HG03066 (cell line): ENCODE results near the gene CPNE4.
A peak's percentile ranks its signal among the peaks of the same experiment; 100 is the strongest.
"Not testable (repeated sequence)": the region's sequence is repeated elsewhere in the genome, so short reads cannot be mapped to it uniquely, and the experiment has no call there.

Experiments used
- ATAC-seq: cut with Tn5 transposase; IDR thresholded peaks from one replicate; pipeline ENCODE4 v1.9.1; 2021; ENCODE audit warnings: low read depth; ENCODE audit not compliant: unreplicated experiment

CPNE4 gene

GRCh38 chr3:131885871-131886270, 148.9 kb downstream of the CPNE4 start:
- not testable (repeated sequence) for ATAC-seq

DNA sequence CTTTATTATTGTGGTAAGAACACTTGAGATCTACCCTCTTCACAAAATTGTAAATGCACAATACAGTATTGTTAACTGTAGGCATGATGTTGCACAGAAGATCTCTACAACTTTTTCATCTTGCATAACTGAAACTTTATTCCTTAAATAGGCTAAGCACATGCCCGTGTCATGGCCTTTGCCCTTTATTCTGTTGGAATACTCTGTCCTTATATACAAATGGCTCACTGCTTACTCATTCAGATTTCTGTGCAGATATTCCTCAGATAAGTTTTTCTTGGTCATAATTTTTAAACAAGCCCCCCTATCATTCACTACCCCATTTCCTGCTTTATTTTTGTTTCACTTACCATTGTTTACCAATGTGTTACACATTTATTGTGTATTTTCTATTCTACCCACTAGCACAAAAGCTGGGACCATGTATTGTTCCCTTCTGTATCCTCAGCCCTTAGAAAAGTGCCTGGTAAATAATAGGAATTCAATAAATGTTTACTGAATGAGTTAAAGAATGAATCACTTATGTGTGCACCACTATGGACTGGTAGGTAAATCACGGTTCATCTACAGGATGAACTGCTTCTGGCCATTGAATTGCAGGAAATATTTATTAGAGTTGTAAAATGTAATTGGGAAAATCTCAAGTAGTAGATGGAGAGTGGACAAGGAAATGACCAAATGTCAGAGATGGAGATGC, 151.0 kb downstream of the CPNE4 start:
- ATAC-seq, result no peak

- no peak for ATAC-seq
Measured at GRCh38 chr3:131883086-131883485, 151.7 kb downstream of the CPNE4 start.

- no peak for ATAC-seq
Measured at GRCh38 chr3:131881777-131882176, 153.0 kb downstream of the CPNE4 start.

DNA sequence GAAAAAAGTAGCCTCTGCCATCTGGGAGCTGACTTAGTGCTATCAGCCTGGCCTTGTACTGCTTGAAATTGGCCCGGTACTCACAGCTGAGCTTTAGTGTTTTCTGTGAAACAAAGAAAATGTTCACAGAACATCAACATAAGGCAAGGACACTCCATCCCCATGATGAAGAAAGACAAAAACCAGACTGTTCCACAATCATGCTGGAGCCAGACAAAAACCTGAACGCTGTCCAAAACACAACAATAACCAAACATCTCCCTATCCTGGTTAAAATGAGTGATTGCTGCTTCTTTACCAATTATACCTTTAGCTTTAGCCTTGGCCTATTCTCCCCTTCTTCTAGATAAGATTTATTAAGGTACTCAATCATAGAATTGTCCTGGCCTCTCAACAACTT, 153.9 kb downstream of the CPNE4 start:
- ATAC-seq, result no peak

DNA sequence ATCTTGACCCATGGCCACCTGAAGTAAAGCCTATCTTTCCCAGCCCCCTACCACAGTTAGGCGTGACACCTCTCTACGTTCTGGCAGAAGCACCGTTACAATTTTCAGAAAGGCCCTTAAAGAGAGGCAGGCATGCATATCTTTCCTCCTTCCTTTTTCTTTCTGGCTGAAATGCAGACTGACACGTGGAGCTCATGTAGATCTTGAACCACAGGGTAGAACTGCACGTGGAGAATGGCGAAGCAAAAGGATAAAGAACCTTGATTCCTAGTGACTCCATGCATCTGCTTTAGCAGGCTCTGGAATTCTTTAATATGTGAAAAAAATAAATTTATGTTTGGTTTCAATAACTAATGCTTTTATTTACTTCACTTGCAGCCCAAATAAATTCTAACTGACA, 166.6 kb downstream of the CPNE4 start:
- no peak for ATAC-seq

DNA sequence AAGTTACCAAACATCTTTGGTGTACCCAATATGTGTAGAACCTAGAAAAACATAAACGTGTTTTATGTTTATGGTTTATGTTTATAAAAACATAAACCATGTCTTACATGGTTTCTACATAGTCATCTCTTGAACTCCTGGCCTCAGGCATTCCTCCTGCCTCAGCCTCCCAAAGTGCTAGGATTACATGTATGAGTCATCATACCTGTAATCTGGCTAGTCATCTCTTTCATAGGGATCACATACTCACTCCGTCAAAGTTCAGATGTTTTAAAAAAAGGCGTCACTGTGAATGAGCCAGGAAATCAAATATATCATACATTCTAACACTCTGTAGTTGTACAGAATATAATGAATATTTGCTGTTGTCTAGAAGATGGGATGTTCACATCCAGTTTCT, 178.6 kb downstream of the CPNE4 start:
- no peak for ATAC-seq

- no peak for ATAC-seq
Measured at GRCh38 chr3:131850223-131850622, 184.6 kb downstream of the CPNE4 start.

GRCh38 chr3:131849616-131850015, 185.2 kb downstream of the CPNE4 start:
- ATAC-seq, result no peak

DNA sequence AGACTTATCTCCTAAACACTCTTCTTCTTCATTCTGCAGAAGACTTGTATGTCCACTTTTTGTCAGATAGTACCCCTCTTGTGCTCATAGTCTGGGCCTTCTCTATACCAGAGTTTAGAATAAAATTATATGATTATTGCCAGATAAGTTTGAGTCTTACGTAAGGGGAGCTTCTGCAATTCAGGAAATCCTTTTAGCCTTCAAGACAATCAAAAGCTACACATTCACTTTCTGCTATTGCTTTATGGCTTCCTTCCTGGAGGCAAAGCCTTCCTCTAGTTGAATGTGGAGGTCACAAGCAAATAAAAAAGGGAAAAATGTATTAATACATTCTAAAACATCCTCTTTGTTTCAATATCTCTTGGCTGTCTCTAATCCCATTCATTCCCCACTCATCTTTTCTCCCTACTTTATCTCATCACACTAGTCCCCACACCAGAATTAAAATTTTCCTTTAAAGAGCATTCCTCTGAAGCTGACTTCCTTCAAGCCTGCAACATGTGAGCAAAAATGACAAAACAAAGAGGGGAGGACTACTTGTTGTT, 186.8 kb downstream of the CPNE4 start:
- no peak for ATAC-seq

DNA sequence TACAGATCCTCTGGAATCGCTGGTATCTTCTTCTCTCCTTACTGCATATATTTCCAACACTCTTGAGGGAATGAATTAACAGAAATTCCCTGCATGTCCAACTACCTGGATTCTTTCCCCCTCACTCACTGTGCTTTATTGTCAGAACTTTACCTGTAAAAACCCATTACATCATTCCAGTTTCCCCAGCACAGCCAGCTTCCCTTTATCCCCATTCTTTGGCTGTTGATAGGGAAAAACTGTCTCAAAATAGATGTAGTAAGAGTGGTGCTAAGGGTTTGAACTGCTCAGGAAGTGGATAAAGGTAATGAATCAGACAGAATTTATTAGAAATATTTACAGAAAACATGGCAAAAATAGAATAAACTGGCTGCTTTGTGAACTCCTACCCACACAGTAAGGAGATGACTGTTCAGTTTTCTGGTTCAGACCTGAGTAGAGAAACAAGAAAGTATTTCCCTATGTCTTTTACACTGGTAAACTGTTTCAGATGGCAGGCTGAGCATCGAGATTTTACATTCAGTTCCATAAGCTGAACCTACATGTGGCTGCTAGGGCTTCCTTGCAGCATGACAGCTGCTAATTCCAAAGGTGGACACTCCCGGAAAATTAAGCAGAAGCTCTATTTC, 188.4 kb downstream of the CPNE4 start:
- ATAC-seq, result no peak

DNA sequence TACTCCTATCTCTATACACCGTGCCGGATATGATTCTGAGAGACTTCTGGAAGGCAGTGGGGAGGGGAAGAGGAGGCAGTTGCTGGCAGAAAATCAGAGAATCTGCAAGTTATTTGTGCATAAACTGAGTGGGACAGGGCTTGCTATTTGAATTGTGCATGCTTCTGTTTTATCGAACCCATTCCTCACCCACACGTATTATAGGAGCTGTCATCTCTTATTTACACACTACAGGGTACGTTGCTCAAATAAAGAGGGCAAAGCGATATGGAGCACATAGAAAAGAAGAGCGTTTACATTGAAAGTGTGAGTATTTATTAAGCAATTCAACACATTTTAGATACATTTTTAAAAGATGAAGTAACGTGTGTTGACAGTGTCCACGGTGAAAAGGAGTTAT, 191.6 kb downstream of the CPNE4 start:
- no peak for ATAC-seq

DNA sequence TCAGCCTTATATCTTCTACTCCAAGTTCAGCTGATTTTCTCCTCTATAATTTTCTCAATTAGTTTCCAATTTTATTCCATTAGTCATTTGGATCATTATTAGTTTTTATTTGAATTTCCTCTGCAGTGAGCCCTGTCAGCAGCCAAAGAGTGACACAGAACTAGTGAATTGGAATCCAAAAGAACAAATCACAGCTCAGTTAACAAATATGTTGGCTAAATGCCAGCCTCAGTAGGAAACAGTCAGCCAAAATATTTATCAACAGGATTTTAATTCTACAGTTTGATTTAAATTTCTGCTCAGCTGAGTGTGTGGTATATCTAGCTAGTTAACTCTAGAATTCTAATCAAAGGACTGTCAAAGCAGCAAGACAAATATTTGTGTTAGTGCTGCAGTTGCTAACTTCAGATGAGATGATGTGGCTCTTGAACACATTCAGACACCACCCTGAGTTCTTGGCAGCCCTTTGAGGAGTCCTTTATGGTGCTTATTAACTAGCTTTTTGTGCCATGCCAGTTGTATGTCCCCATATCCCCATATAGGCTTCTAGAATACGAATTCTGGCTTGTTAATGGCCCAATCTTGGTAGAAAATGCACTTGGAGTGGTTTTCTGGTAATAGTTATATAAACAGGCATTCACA, 194.5 kb downstream of the CPNE4 start:
- ATAC-seq, result no peak

DNA sequence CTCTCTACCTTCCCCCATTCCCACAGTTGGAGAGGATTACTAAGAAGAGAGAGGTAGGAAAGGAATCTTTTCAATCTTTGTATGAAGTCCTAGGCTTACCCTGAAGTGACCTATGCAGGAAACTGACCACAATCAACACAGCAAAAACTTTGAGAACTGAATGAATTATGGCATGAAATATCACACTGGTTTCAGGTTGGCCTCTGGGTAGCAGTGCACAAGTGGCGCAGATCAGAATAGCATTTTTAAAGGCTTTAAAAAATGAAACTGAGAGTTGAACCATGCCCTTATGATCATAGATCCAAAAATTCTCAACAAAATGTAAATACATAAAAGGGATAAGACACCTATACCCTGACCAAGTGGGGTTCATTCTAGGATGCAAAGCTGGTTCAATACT, 198.9 kb downstream of the CPNE4 start:
- no peak for ATAC-seq

DNA sequence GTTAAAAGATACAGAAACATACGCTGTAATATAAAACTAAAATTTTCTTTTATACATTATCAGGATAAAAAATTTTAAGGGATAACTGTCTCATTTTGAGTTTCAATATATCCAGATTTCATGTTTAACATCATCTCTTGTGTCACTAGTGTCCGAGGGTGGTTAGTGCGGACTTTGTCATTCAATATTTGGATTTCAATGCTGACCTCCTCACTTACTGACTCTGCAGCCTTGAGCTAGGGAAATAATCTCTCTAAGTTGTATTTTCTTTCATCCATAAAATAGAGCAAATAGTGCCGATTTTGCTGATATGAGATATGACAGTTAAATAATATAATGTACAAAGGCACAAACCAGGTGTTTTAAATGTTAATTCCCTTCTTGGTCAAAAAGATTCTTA, 203.2 kb downstream of the CPNE4 start:
- no peak for ATAC-seq

DNA sequence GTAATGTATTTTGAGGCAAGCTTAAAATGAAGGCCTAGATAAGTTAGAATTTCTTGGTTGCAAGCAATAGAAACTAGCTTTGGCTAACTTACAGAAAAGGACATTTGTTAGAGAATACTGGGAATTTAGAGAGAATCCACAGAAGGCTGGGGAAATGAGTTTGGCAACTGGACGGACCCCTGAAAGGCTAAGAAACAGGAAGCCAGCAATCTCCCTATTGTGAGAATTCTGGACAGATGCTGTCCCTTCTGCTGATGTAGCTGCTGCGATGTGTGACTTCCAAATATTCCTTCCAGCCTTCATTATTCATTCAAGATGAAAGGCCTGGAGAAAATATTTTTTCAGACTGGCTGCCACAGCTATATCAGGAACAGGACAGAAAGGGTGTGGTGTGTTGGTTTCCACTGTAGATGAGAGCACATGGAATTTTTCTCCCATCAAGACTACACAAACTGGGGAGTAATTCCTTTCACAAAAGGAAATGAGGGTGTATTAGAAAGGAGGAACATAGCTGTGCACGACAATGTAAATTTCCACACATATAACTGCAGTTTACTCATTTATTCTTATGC, 213.5 kb downstream of the CPNE4 start:
- no peak for ATAC-seq

GRCh38 chr3:131819381-131820055, 215.3 kb downstream of the CPNE4 start:
- ATAC-seq, result no peak

GRCh38 chr3:131812433-131812832, 222.4 kb downstream of the CPNE4 start:
- no peak for ATAC-seq

GRCh38 chr3:131811481-131811880, 223.3 kb downstream of the CPNE4 start:
- no peak for ATAC-seq

- ATAC-seq, result peak; percentile 54
Measured at GRCh38 chr3:131807822-131808221, 227.0 kb downstream of the CPNE4 start.

DNA sequence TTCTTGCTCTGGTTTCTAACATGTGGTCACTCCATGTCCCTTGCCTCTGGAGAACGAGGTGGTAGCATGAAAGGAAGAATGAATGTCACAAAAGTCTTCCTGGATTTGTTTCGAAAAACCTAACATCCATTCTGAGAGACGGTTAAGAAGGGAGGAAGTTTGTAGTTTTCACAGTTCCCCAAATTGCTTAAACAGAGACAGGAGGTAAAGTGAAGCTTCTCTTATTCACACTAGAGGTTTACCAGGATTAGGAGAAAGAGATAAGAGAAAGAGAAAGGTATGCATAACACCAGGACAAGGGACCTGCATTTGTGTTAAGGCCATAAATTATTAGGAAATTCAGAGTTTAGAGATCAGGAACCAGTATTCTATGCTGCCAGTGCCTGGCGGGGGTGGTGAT, 228.1 kb downstream of the CPNE4 start:
- no peak for ATAC-seq
